GM12872 (cell line): Measurements from ENCODE around the gene EFNA5.

Experiments
- TF ChIP-seq, protein P1 (sequence below): IDR thresholded peaks from 3 replicates; pipeline ENCODE4 v1.5.1; 2011; ENCODE audit warnings: low read depth, mild to moderate bottlenecking, low read length, moderate library complexity; ENCODE audit not compliant: insufficient read depth

The EFNA5 gene

DNA sequence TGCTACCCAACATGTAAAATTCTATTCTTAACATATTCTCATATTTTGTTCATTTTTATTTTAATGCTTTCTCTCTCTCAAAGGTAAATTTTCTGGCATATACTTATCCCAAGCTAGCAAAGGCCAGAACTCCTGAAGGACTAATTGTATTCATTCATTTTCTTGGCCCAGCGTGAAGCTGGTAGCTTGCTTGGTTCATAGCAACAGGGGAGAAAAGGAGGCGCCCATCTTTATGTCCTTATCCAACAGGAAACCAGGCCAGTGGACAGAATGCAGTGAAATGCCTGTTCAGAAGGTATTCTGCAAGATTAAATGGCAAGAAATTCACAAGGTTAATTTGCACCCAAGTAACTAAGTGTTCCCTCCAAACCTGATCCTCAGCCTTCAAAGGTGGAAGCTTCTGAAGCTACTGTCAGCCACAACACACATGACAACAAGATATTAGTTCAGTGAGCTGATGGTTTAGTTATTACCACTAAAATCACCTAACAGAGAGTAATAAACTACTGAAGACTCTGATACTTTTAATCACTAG, 5.6 kb downstream of the EFNA5 start:
- TF ChIP-seq, protein P1, sequence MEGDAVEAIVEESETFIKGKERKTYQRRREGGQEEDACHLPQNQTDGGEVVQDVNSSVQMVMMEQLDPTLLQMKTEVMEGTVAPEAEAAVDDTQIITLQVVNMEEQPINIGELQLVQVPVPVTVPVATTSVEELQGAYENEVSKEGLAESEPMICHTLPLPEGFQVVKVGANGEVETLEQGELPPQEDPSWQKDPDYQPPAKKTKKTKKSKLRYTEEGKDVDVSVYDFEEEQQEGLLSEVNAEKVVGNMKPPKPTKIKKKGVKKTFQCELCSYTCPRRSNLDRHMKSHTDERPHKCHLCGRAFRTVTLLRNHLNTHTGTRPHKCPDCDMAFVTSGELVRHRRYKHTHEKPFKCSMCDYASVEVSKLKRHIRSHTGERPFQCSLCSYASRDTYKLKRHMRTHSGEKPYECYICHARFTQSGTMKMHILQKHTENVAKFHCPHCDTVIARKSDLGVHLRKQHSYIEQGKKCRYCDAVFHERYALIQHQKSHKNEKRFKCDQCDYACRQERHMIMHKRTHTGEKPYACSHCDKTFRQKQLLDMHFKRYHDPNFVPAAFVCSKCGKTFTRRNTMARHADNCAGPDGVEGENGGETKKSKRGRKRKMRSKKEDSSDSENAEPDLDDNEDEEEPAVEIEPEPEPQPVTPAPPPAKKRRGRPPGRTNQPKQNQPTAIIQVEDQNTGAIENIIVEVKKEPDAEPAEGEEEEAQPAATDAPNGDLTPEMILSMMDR, result no peak

DNA sequence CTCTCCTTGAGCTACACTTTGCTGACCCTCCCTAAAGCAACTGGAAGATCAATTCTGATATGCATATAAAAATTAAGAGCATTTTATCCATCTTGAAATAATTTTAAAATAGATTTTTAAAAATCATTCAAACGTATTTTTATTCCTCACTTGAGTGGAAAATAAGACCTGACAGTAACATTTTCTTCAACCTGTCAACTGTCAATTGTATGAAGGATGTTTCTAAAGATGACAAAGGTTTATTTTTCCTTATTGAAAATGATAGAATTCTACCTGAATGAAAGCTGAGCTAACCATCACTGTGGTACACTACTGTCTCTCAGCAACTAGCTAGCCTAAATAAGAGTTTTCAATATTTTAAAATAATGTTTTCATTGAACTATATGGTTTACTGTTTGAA, 7.0 kb downstream of the EFNA5 start:
- TF ChIP-seq, protein P1, result no peak

- TF ChIP-seq, protein P1, result no peak
Observed at GRCh38 chr5:107661650-107662044, 9.1 kb downstream of the EFNA5 start.

- TF ChIP-seq, protein P1, result no peak
Observed at GRCh38 chr5:107661038-107661649, 9.6 kb downstream of the EFNA5 start.

DNA sequence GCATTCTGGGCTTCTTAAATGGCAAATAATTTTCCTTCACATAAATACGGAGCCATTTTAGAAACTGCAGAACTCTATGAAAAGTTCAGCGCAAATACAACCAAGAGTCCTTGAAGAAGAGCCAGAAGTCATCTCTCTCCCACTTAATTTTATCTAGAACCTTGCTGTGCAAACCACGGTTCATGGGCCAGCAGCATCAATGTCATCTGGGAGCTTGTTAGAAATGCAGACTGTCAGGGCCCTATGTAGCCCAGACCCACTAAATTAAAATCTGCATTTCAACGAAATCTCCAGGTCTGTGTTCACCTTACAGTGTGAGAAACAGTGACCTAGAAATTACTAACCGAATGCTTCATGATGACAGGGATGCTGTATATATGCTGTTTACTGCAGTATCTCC, 12.2 kb downstream of the EFNA5 start:
- TF ChIP-seq, protein P1, result no peak

DNA sequence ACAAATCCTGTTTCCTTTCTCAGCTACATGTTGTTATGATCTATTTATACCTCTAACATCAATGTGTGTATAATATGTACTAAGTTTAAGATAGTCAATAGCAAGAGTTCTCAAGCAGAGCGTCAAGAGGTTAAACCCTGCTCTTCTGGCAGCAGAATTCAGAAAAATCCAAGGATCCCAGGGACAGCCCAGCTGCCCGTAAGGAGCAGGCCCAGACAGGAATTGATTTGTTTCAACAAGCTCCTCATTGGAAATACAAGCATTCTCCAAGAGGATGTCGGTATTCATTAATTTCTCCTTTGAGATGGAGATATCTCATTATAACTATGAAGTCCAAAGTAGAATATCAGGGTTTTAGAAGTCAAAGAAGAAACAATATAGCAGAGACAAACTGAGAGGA, 14.9 kb downstream of the EFNA5 start:
- TF ChIP-seq, protein P1, result no peak

- TF ChIP-seq, protein P1, result no peak
Observed at GRCh38 chr5:107654827-107655226, 15.9 kb downstream of the EFNA5 start.

GRCh38 chr5:107653685-107654084, 17.1 kb downstream of the EFNA5 start:
- TF ChIP-seq, protein P1, result no peak
